Chondrocyte (in vitro differentiated cells): ENCODE data around the gene SYMPK. TPM values are rescaled to one million over a fixed set of nuclear protein-coding genes. Genes with fewer than 3 reads are reported as not detected.
A peak's percentile ranks its signal among the peaks of the same experiment; 100 is the strongest.

Source experiments
- DNase-seq: peaks from one replicate; pipeline ENCODE4 v3.0.0; 2021; ENCODE audit warnings: mixed read lengths, low spot score
- H3K27ac Mint-ChIP-seq: one replicate; pipeline ENCODE4 v1.8.0; 2021; ENCODE audit warnings: mild to moderate bottlenecking, moderate library complexity, mixed read lengths; ENCODE audit not compliant: unreplicated experiment
- H3K27me3 Mint-ChIP-seq: 2 replicates; pipeline ENCODE4 v1.8.0; 2021; ENCODE audit warnings: low read depth, mixed read lengths
- H3K36me3 Mint-ChIP-seq: 2 replicates; pipeline ENCODE4 v1.8.0; 2021; ENCODE audit warnings: low read depth, mixed read lengths
- H3K4me1 Mint-ChIP-seq: 2 replicates; pipeline ENCODE4 v1.8.0; 2021; ENCODE audit warnings: low read depth, mild to moderate bottlenecking, mixed read lengths
- H3K4me3 Mint-ChIP-seq: one replicate; pipeline ENCODE4 v1.8.0; 2021; ENCODE audit warnings: mild to moderate bottlenecking, moderate library complexity, mixed read lengths; ENCODE audit not compliant: unreplicated experiment
- H3K9me3 Mint-ChIP-seq: 2 replicates; pipeline ENCODE4 v1.8.0; 2021; ENCODE audit warnings: low read depth, mixed read lengths
- CTCF ChIP-seq: fragments of 200-600 bp; sonication (generic); IDR thresholded peaks from 2 replicates; pipeline ENCODE4 v1.5.0; 2021; ENCODE audit warnings: antibody characterized with exemption, mild to moderate bottlenecking, moderate library complexity
- total RNA-seq: library from RNA; stranded (reverse); gene quantifications from 3 replicates; pipeline ENCODE4 v1.2.1, GENCODE V29; 2021

The SYMPK gene
- total RNA-seq, 1 donor from 2014 or later, result 56.5 TPM

DNA sequence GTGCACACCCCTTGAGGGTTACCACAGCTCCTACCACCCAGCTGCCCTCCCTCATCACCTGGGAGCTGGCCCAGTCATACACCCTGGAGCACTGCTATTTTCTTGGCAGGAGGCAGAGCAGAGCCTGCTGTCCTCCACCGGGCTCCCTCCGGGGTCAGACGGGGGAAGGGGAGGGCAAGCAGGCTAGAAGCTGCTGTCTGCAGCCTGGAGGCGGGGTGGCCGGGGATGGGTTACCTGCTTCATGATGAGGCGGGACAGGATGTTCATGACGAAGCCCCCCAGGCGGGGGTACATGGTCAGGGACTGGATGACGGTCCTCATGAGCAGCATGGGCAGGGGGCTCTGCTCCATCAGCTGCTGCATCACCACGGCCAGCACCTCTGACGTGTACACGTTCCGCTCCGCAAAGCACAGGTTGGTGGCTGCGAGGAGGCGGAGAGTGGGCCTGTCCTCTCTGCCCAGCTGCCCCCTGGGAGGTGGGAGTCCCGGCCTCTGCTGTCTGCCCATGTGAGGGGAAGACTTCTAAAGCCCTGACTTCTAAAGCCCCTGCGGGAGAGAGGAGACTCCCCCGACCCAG, 45.1 kb downstream of the SYMPK start:
- H3K27ac Mint-ChIP-seq, result peak overlapping the region; percentile 54
- TF ChIP-seq CTCF, result no peak
- H3K4me3 Mint-ChIP-seq, result no peak overlapping the region
- H3K9me3 Mint-ChIP-seq, result no peaks in the 10 kb centered on the region
- H3K4me1 Mint-ChIP-seq, result peaks cover 3% of the 10 kb centered on the region
- H3K36me3 Mint-ChIP-seq, result peaks cover 6% of the 10 kb centered on the region
- no peaks in the 10 kb centered on the region for H3K27me3 Mint-ChIP-seq
- DNase-seq, result peak; percentile 89

DNA sequence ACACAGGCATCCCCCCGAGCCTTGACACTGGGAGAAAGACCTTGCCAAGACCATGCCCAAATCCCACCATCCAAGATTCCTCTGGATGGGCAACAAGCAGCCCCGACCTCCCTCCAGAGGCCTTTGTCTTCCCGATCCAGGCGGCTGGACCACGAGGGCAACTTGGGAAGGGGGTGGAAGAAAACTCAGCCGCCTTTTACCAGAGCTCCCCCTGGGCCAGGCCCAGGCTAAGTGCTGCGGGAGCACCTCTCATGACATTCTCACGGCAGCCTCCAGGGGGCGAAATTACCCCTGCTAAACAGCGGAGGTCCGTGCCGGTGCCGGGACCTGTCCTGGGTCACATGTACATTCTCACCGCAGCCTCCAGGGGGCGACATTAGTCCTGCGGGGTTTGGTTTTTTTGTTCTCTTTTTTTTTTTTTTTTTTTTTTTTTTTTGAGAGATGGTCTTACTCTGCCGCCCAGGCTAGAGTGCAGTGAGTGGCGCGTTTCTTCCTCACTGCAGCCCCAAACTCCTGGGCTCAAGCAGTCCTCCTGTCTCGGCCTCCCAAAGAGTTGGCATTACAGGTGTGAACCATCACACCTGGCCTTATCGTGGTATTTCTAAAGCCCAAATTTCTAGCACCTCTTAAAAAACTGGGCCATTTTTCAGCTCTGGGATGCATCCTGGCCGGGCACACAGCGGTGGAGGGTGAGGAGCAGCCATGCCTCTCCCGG, 45.8 kb downstream of the SYMPK start:
- Mint-ChIP-seq H3K27me3 (no peaks in the 10 kb centered on the region), H3K9me3 (no peaks in the 10 kb centered on the region), H3K4me3 (no peak overlapping the region), H3K4me1 (peaks cover 3% of the 10 kb centered on the region), H3K27ac (no peak overlapping the region), H3K36me3 (peaks cover 6% of the 10 kb centered on the region)
- DNase-seq, result peak; percentile 97
- TF ChIP-seq CTCF, result peak; percentile 98

GRCh38 chr19:45816236-45817009, 46.5 kb downstream of the SYMPK start:
- DNase-seq, result peak; percentile 79
- Mint-ChIP-seq H3K36me3 (peaks cover 6% of the 10 kb centered on the region), H3K27ac (no peak overlapping the region), H3K9me3 (no peaks in the 10 kb centered on the region), H3K4me3 (no peak overlapping the region), H3K4me1 (peaks cover 3% of the 10 kb centered on the region), H3K27me3 (no peaks in the 10 kb centered on the region)
- no peak for TF ChIP-seq CTCF

DNA sequence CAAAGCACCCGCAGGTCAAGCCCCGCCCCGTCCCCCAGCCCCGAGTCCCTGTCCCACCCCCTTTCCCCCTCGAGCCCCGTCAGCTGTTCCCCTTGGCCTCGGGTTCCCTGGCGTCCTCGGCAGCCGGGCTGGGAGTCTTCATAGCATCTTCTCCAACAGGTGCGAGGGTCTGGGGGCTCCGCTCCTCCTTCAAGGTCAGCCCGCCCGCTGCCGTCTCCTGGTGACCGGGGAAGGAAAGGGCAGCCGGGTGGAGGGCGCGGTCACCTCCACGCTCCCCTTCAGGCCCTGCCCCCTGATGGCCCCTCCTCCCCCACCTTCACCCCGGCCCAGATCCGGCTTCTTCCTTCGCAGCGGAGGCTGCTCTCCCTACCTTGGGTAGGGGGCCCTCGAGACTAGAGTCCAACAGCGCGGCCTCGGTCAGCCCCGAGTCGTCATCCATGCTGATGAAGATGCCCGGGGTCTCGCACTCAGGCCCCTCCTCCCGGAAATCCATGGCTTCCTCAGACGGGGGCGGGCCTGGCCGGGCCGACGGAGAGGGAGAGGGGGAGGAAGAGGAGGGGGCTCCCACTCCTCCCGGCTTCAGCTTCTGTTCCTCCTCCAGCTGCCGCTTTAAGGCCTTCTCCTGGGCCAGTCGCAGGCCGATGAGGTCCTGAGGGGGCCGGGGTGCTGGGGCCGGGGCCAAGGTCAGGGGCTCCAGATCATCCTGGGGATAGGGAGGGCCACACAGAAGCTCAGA, 47.3 kb downstream of the SYMPK start:
- no peaks in the 10 kb centered on the region for H3K27me3 Mint-ChIP-seq
- peaks cover 3% of the 10 kb centered on the region for H3K36me3 Mint-ChIP-seq
- no peak for TF ChIP-seq CTCF
- H3K27ac Mint-ChIP-seq, result no peak overlapping the region
- no peaks in the 10 kb centered on the region for H3K9me3 Mint-ChIP-seq
- DNase-seq, result peak; percentile 87
- H3K4me3 Mint-ChIP-seq, result peak overlapping the region; percentile 69
- H3K4me1 Mint-ChIP-seq, result peaks cover 3% of the 10 kb centered on the region
